Caco-2 (cell line): ENCODE data around the gene RSF1. TPM values are rescaled to one million over a fixed set of nuclear protein-coding genes. Genes with fewer than 3 reads are reported as not detected.

Source experiments
- BruUV-seq: library from RNA; stranded (reverse); fragments of 400-500 nt; replicated peaks from 2 replicates; lab custom pipeline; 2021; lab: Mats Ljungman, UMichigan
- CTCF ChIA-PET: fragments of 300-600 bp; sonication (Branson Sonifier 250); formaldehyde crosslinking; loops from one replicate; lab custom pipeline; 2022; ENCODE audit warnings: antibody characterized with exemption; lab: Charles Lee
- POLR2A ChIA-PET: fragments of 300-600 bp; sonication (Branson Sonifier 250); formaldehyde crosslinking; loops from one replicate; lab custom pipeline; 2022; ENCODE audit warnings: antibody characterized with exemption; lab: Charles Lee
- DNase-seq, 2 experiments: peaks; one replicate each; pipeline versions ENCODE4 v3.0.0 to v3.0.0-alpha.2; 2020 to 2022
- H3K27me3 ChIP-seq: replicated peaks from 2 replicates; pipeline ENCODE4 v1.6.0; 2011; ENCODE audit warnings: low read length; ENCODE audit not compliant: control insufficient read depth, insufficient read depth
- H3K36me3 ChIP-seq: 2 replicates; pipeline ENCODE4 v1.5.1; 2011; ENCODE audit warnings: low read length; ENCODE audit not compliant: control insufficient read depth, insufficient read depth
- H3K4me1 ChIP-seq: fragments of 250-450 bp; sonication (Bioruptor Pico); 2 replicates; pipeline ENCODE4 v1.5.1; 2020; ENCODE audit warnings: mild to moderate bottlenecking
- H3K4me3 ChIP-seq: 2 replicates; pipeline ENCODE4 v1.5.1; 2011; ENCODE audit warnings: low read depth, mild to moderate bottlenecking, control low read depth, low read length
- H3K9me3 ChIP-seq: fragments of 250-450 bp; sonication (Bioruptor Pico); 2 replicates; pipeline ENCODE4 v1.5.1; 2020; ENCODE audit warnings: mild to moderate bottlenecking, moderate library complexity
- H3K27ac Mint-ChIP-seq: one replicate; pipeline ENCODE4 v1.8.0; 2022; ENCODE audit warnings: mixed read lengths; ENCODE audit not compliant: unreplicated experiment
- H3K27me3 Mint-ChIP-seq: one replicate; pipeline ENCODE4 v1.8.0; 2022; ENCODE audit warnings: mixed read lengths; ENCODE audit not compliant: insufficient read depth, unreplicated experiment
- H3K36me3 Mint-ChIP-seq: one replicate; pipeline ENCODE4 v1.8.0; 2022; ENCODE audit warnings: mild to moderate bottlenecking, mixed read lengths; ENCODE audit not compliant: insufficient read depth, unreplicated experiment
- H3K4me1 Mint-ChIP-seq: one replicate; pipeline ENCODE4 v1.8.0; 2022; ENCODE audit warnings: low read depth, mixed read lengths; ENCODE audit not compliant: unreplicated experiment
- H3K4me3 Mint-ChIP-seq: one replicate; pipeline ENCODE4 v1.8.0; 2022; ENCODE audit warnings: mild to moderate bottlenecking, moderate library complexity, mixed read lengths; ENCODE audit not compliant: unreplicated experiment
- H3K9me3 Mint-ChIP-seq: one replicate; pipeline ENCODE4 v1.8.0; 2022; ENCODE audit warnings: mixed read lengths; ENCODE audit not compliant: unreplicated experiment
- CTCF ChIP-seq, 2 experiments: fragments of 200-600 bp in 1 of 2; IDR thresholded peaks; 1 replicate in 1 of 2; 2 replicates in 1 of 2; pipeline versions ENCODE4 v1.5.1 to v1.8.0; 2011 to 2022; ENCODE audit warnings: antibody characterized with exemption in 1 of 2, control low read depth in 1 of 2, inconsistent platforms in 1 of 2, low read depth in 1 of 2, low read length in 1 of 2, mild to moderate bottlenecking in 1 of 2, moderate library complexity in 1 of 2; ENCODE audit not compliant: insufficient read depth in 1 of 2, severe bottlenecking in 1 of 2, unreplicated experiment in 1 of 2
- intact Hi-C: fragments of 100-400 bp; cut with micrococcal nuclease; formaldehyde crosslinking; loops from one replicate; pipeline ENCODE4 v1.10.0; 2022; ENCODE audit not compliant: unreplicated experiment
- total RNA-seq: library from RNA; stranded (reverse); gene quantifications from 2 replicates; pipeline ENCODE4 v1.2.3, GENCODE V29; 2022

RSF1 gene
- total RNA-seq, 1 experiment from 2014 or later: 121 TPM

- Mint-ChIP-seq H3K27me3 (no peaks in the 10 kb centered on the region), H3K4me3 (no peak overlapping the region), H3K4me1 (peaks cover 5% of the 10 kb centered on the region), H3K36me3 (peaks cover 9% of the 10 kb centered on the region), H3K9me3 (no peaks in the 10 kb centered on the region), H3K27ac (no peak overlapping the region)
- no peaks in the 10 kb centered on the region for H3K36me3 ChIP-seq
- TF ChIP-seq CTCF (IDR thresholded peaks at IDR 0.05; ENCODE audit: insufficient read depth in 1 of 2, low read depth in 1 of 2, low read length in 1 of 2, severe bottlenecking in 1 of 2, unreplicated experiment in 1 of 2): no peak
- H3K27me3 ChIP-seq: no peaks in the 10 kb centered on the region
- BruUV-seq: no TSS peak
- H3K9me3 ChIP-seq: peaks cover 7% of the 10 kb centered on the region; the same call in 1 of the 2 replicates
- intact Hi-C loops: no loop called here
- CTCF ChIA-PET: interaction anchor here (0.5 kb wide), 1 partner anchor 1119 kb away, joined by 3 read pairs; no protein-coding TSS in a partner anchor
- DNase-seq: no peak
- H3K4me3 ChIP-seq: no peak overlapping the region
- POLR2A ChIA-PET: interaction anchor here (0.8 kb wide), 1 partner anchor 12 kb away, joined by 3 read pairs; no protein-coding TSS in a partner anchor
- peaks cover 9% of the 10 kb centered on the region for H3K4me1 ChIP-seq
These were observed 178.3 kb downstream of the RSF1 start for GRCh38 chr11:77642228-77642627.

GRCh38 chr11:77637345-77638165 is 183.0 kb downstream of the RSF1 start, which contains the start of gene CLNS1A:
Gene CLNS1A (minus strand): TSS chr11:77637794. CDS start chr11:77637714, 80 bp downstream.
- POLR2A ChIA-PET: interaction anchor here (0.7 to 0.8 kb wide), 2 partner anchors 357 to 986 kb away, joined by 4 to 6 read pairs; partner anchors contain the start of gene INTS4
- peaks cover 4% of the 10 kb centered on the region for H3K4me1 ChIP-seq

More at GRCh38 chr11:77637345-77638165, 183.0 kb downstream of the RSF1 start, which contains the start of gene CLNS1A:
- Mint-ChIP-seq H3K4me1 (peaks cover 15% of the 10 kb centered on the region), H3K27ac (peak within 1 kb of the TSS; percentile 85), H3K9me3 (no peaks in the 10 kb centered on the region), H3K36me3 (peaks cover 39% of the 10 kb centered on the region), H3K4me3 (peak within 1 kb of the TSS; percentile 88), H3K27me3 (no peaks in the 10 kb centered on the region)
- Histone ChIP-seq H3K27me3 (no peaks in the 10 kb centered on the region), H3K36me3 (no peaks in the 10 kb centered on the region), H3K9me3 (peaks cover 7% of the 10 kb centered on the region; the same call in 1 of the 2 replicates), H3K4me3 (peak within 1 kb of the TSS; percentile 80)
- peak; percentile 95 to 96 for DNase-seq
- TF ChIP-seq CTCF (IDR thresholded peaks at IDR 0.05; ENCODE audit: insufficient read depth in 1 of 2, low read depth in 1 of 2, low read length in 1 of 2, severe bottlenecking in 1 of 2, unreplicated experiment in 1 of 2): peak in 1 of 2 experiments; percentile 8
- CTCF ChIA-PET: no interaction called here
- BruUV-seq: no TSS peak
- intact Hi-C loops: loop anchor here (1.0 to 2.0 kb wide), 4 partner anchors 33 to 357 kb away; partner anchors contain the start of genes AAMDC, INTS4 and RSF1
